ENCODE measurements around the gene OSER1. TPM values are rescaled to one million over a fixed set of nuclear protein-coding genes. Genes with fewer than 3 reads are reported as not detected.
"Not testable (repeated sequence)": the region's sequence is repeated elsewhere in the genome, so short reads cannot be mapped to it uniquely, and the experiment has no call there.

The OSER1 gene
- total RNA-seq, 1 experiment from 2014 or later: 19.6 TPM

- no peak overlapping the region for H3K27ac ChIP-seq (ENCODE audit: low read length)
- DNase-seq: no peak
- no peak overlapping the region for H3K9ac ChIP-seq (ENCODE audit: low read length)
- peaks cover 51% of the 10 kb centered on the region; the same call in 1 of the 2 replicates for H3K36me3 ChIP-seq (ENCODE audit: insufficient read depth, low read length)
- no peak overlapping the region for H3K4me2 ChIP-seq (ENCODE audit: low read depth, low read length, poor library complexity, severe bottlenecking)
- peaks cover 10% of the 10 kb centered on the region; the same call in 1 of the 2 replicates for H4K20me1 ChIP-seq (ENCODE audit: insufficient read depth, low read depth, low read length)
- H2AFZ ChIP-seq (ENCODE audit: low read length): no peak overlapping the region
- H3K79me2 ChIP-seq (ENCODE audit: low read length): peaks cover 54% of the 10 kb centered on the region
- no peaks in the 10 kb centered on the region for H3K9me2 ChIP-seq (replicated peaks; ENCODE audit: insufficient read depth, low read length)
- no peaks in the 10 kb centered on the region for H3K27me3 ChIP-seq (ENCODE audit: low read length)
- peaks cover 4% of the 10 kb centered on the region; the same call in 1 of the 2 replicates for H3K4me1 ChIP-seq (ENCODE audit: low read length)
- no peaks in the 10 kb centered on the region for H3K9me3 ChIP-seq (ENCODE audit: low read length)
- H3K4me3 ChIP-seq (ENCODE audit: low read length): no peak overlapping the region
Measured at GRCh38 chr20:44200983-44201382, 9.6 kb downstream of the OSER1 start.

GRCh38 chr20:44200371-44200770, 10.2 kb downstream of the OSER1 start:
- H2AFZ ChIP-seq (ENCODE audit: low read length): no peak overlapping the region
- peaks cover 4% of the 10 kb centered on the region; the same call in 1 of the 2 replicates for H3K4me1 ChIP-seq (ENCODE audit: low read length)
- DNase-seq: no peak
- no peaks in the 10 kb centered on the region for H3K27me3 ChIP-seq (ENCODE audit: low read length)
- H3K9me3 ChIP-seq (ENCODE audit: low read length): no peaks in the 10 kb centered on the region
- H3K36me3 ChIP-seq (ENCODE audit: insufficient read depth, low read length): peaks cover 49% of the 10 kb centered on the region; the same call in 1 of the 2 replicates
- no peaks in the 10 kb centered on the region for H3K9me2 ChIP-seq (replicated peaks; ENCODE audit: insufficient read depth, low read length)
- no peak overlapping the region for H3K4me2 ChIP-seq (ENCODE audit: low read depth, low read length, poor library complexity, severe bottlenecking)
- H3K4me3 ChIP-seq (ENCODE audit: low read length): no peak overlapping the region
- H4K20me1 ChIP-seq (ENCODE audit: insufficient read depth, low read depth, low read length): peaks cover 15% of the 10 kb centered on the region; the same call in 1 of the 2 replicates
- no peak overlapping the region for H3K9ac ChIP-seq (ENCODE audit: low read length)
- peaks cover 49% of the 10 kb centered on the region for H3K79me2 ChIP-seq (ENCODE audit: low read length)
- no peak overlapping the region for H3K27ac ChIP-seq (ENCODE audit: low read length)

- Histone ChIP-seq H3K9me3 (ENCODE audit: low read length) (no peaks in the 10 kb centered on the region), H3K36me3 (ENCODE audit: insufficient read depth, low read length) (peaks cover 46% of the 10 kb centered on the region; the same call in 1 of the 2 replicates), H3K4me3 (ENCODE audit: low read length) (no peak overlapping the region), H2AFZ (ENCODE audit: low read length) (no peak overlapping the region), H3K4me2 (ENCODE audit: low read depth, low read length, poor library complexity, severe bottlenecking) (no peak overlapping the region), H3K4me1 (ENCODE audit: low read length) (peaks cover 4% of the 10 kb centered on the region; the same call in 1 of the 2 replicates), H3K27me3 (ENCODE audit: low read length) (no peaks in the 10 kb centered on the region), H3K79me2 (ENCODE audit: low read length) (peaks cover 45% of the 10 kb centered on the region), H3K9me2 (replicated peaks; ENCODE audit: insufficient read depth, low read length) (no peaks in the 10 kb centered on the region), H3K27ac (ENCODE audit: low read length) (no peak overlapping the region), H4K20me1 (ENCODE audit: insufficient read depth, low read depth, low read length) (peaks cover 19% of the 10 kb centered on the region; the same call in 1 of the 2 replicates), H3K9ac (ENCODE audit: low read length) (no peak overlapping the region)
- no peak for DNase-seq
Measured at GRCh38 chr20:44199877-44200276, 10.7 kb downstream of the OSER1 start.

GRCh38 chr20:44198872-44199271, 11.7 kb downstream of the OSER1 start:
- H2AFZ ChIP-seq (ENCODE audit: low read length): no peak overlapping the region
- H3K27me3 ChIP-seq (ENCODE audit: low read length): no peaks in the 10 kb centered on the region
- H3K4me1 ChIP-seq (ENCODE audit: low read length): no peaks in the 10 kb centered on the region
- peaks cover 46% of the 10 kb centered on the region; the same call in 1 of the 2 replicates for H3K36me3 ChIP-seq (ENCODE audit: insufficient read depth, low read length)
- no peaks in the 10 kb centered on the region for H3K9me2 ChIP-seq (replicated peaks; ENCODE audit: insufficient read depth, low read length)
- DNase-seq: no peak
- peaks cover 19% of the 10 kb centered on the region; the same call in 1 of the 2 replicates for H4K20me1 ChIP-seq (ENCODE audit: insufficient read depth, low read depth, low read length)
- no peak overlapping the region for H3K4me3 ChIP-seq (ENCODE audit: low read length)
- no peak overlapping the region for H3K27ac ChIP-seq (ENCODE audit: low read length)
- H3K79me2 ChIP-seq (ENCODE audit: low read length): peaks cover 35% of the 10 kb centered on the region
- H3K9ac ChIP-seq (ENCODE audit: low read length): no peak overlapping the region
- no peaks in the 10 kb centered on the region for H3K9me3 ChIP-seq (ENCODE audit: low read length)
- no peak overlapping the region for H3K4me2 ChIP-seq (ENCODE audit: low read depth, low read length, poor library complexity, severe bottlenecking)

- Histone ChIP-seq H3K36me3 (ENCODE audit: insufficient read depth, low read length) (peaks cover 31% of the 10 kb centered on the region; the same call in 1 of the 2 replicates), H4K20me1 (ENCODE audit: insufficient read depth, low read depth, low read length) (peaks cover 19% of the 10 kb centered on the region; the same call in 1 of the 2 replicates)
Measured at GRCh38 chr20:44196271-44196670, 14.3 kb downstream of the OSER1 start.

GRCh38 chr20:44195605-44196004, 15.0 kb downstream of the OSER1 start:
- Histone ChIP-seq H4K20me1 (ENCODE audit: insufficient read depth, low read depth, low read length) (peaks cover 19% of the 10 kb centered on the region; the same call in 1 of the 2 replicates), H3K79me2 (ENCODE audit: low read length) (peaks cover 5% of the 10 kb centered on the region; the same call in 1 of the 2 replicates), H3K27ac (ENCODE audit: low read length) (no peak overlapping the region), H3K4me3 (ENCODE audit: low read length) (no peak overlapping the region), H3K9ac (ENCODE audit: low read length) (no peak overlapping the region), H2AFZ (ENCODE audit: low read length) (no peak overlapping the region), H3K36me3 (ENCODE audit: insufficient read depth, low read length) (peaks cover 27% of the 10 kb centered on the region; the same call in 1 of the 2 replicates), H3K4me1 (ENCODE audit: low read length) (no peaks in the 10 kb centered on the region), H3K4me2 (ENCODE audit: low read depth, low read length, poor library complexity, severe bottlenecking) (no peak overlapping the region), H3K9me3 (ENCODE audit: low read length) (no peaks in the 10 kb centered on the region), H3K27me3 (ENCODE audit: low read length) (no peaks in the 10 kb centered on the region), H3K9me2 (replicated peaks; ENCODE audit: insufficient read depth, low read length) (no peaks in the 10 kb centered on the region)
- no peak for DNase-seq

More at GRCh38 chr20:44196271-44196670, 14.3 kb downstream of the OSER1 start:
- Histone ChIP-seq H3K9ac (ENCODE audit: low read length) (no peak overlapping the region), H3K79me2 (ENCODE audit: low read length) (peaks cover 11% of the 10 kb centered on the region; the same call in 1 of the 2 replicates), H2AFZ (ENCODE audit: low read length) (no peak overlapping the region), H3K4me3 (ENCODE audit: low read length) (no peak overlapping the region), H3K4me2 (ENCODE audit: low read depth, low read length, poor library complexity, severe bottlenecking) (no peak overlapping the region), H3K9me2 (replicated peaks; ENCODE audit: insufficient read depth, low read length) (no peaks in the 10 kb centered on the region), H3K4me1 (ENCODE audit: low read length) (no peaks in the 10 kb centered on the region), H3K27me3 (ENCODE audit: low read length) (no peaks in the 10 kb centered on the region), H3K27ac (ENCODE audit: low read length) (no peak overlapping the region), H3K9me3 (ENCODE audit: low read length) (no peaks in the 10 kb centered on the region)
- no peak for DNase-seq

- no peak overlapping the region for H3K27ac ChIP-seq (ENCODE audit: low read length)
- no peak overlapping the region for H3K4me3 ChIP-seq (ENCODE audit: low read length)
- H4K20me1 ChIP-seq (ENCODE audit: insufficient read depth, low read depth, low read length): 0 out of 2 replicates have a peak, but pooled peaks cover 11% of the 10 kb centered on the region
- DNase-seq: no peak
- no peak overlapping the region for H3K4me2 ChIP-seq (ENCODE audit: low read depth, low read length, poor library complexity, severe bottlenecking)
- H2AFZ ChIP-seq (ENCODE audit: low read length): no peak overlapping the region
- peaks cover 12% of the 10 kb centered on the region; the same call in 1 of the 2 replicates for H3K36me3 ChIP-seq (ENCODE audit: insufficient read depth, low read length)
- no peaks in the 10 kb centered on the region for H3K9me3 ChIP-seq (ENCODE audit: low read length)
- H3K9me2 ChIP-seq (replicated peaks; ENCODE audit: insufficient read depth, low read length): no peaks in the 10 kb centered on the region
- H3K27me3 ChIP-seq (ENCODE audit: low read length): no peaks in the 10 kb centered on the region
- no peak overlapping the region for H3K9ac ChIP-seq (ENCODE audit: low read length)
- H3K4me1 ChIP-seq (ENCODE audit: low read length): no peaks in the 10 kb centered on the region
- no peaks in the 10 kb centered on the region for H3K79me2 ChIP-seq (ENCODE audit: low read length)
Measured at GRCh38 chr20:44193801-44194200, 16.8 kb downstream of the OSER1 start.

- H3K4me3 ChIP-seq (ENCODE audit: low read length); H3K4me1 ChIP-seq (ENCODE audit: low read length): not testable (repeated sequence)
- H4K20me1 ChIP-seq (ENCODE audit: insufficient read depth, low read depth, low read length): 0 out of 2 replicates have a peak, but pooled peaks cover 11% of the 10 kb centered on the region
Measured at GRCh38 chr20:44191640-44192039, 18.9 kb downstream of the OSER1 start.

More at GRCh38 chr20:44191640-44192039, 18.9 kb downstream of the OSER1 start:
- not testable (repeated sequence) for H3K36me3 ChIP-seq (ENCODE audit: insufficient read depth, low read length); H3K4me2 ChIP-seq (ENCODE audit: low read depth, low read length, poor library complexity, severe bottlenecking); H3K27me3 ChIP-seq (ENCODE audit: low read length); H3K79me2 ChIP-seq (ENCODE audit: low read length); DNase-seq; H3K9me2 ChIP-seq (replicated peaks; ENCODE audit: insufficient read depth, low read length); H2AFZ ChIP-seq (ENCODE audit: low read length); H3K9ac ChIP-seq (ENCODE audit: low read length); H3K9me3 ChIP-seq (ENCODE audit: low read length); H3K27ac ChIP-seq (ENCODE audit: low read length)

All from Karpas-422 (cell line).